Kidney epithelial cell (primary cell): ENCODE measurements around the gene ALDH3B2. TPM values are rescaled to one million over a fixed set of nuclear protein-coding genes. Genes with fewer than 3 reads are reported as not detected.
"Not testable (repeated sequence)": the region's sequence is repeated elsewhere in the genome, so short reads cannot be mapped to it uniquely, and the experiment has no call there.

Source experiments
- DNase-seq: peaks from one replicate; pipeline ENCODE4 v3.0.0-alpha.2; 2010; ENCODE audit warnings: low read depth
- H3K27me3 ChIP-seq: 2 replicates; pipeline ENCODE4 v1.6.0; 2011; ENCODE audit warnings: low read length; ENCODE audit not compliant: control insufficient read depth, insufficient read depth
- H3K36me3 ChIP-seq: 2 replicates; pipeline ENCODE4 v1.5.1; 2011; ENCODE audit warnings: low read length; ENCODE audit not compliant: control insufficient read depth, insufficient read depth
- H3K4me3 ChIP-seq: 2 replicates; pipeline ENCODE4 v1.5.1; 2011; ENCODE audit warnings: low read depth, mild to moderate bottlenecking, control low read depth, low read length
- CTCF ChIP-seq: IDR thresholded peaks from 2 replicates; pipeline ENCODE4 v1.5.1; 2011; ENCODE audit warnings: mild to moderate bottlenecking, moderate library complexity, low read length, control low read depth, inconsistent platforms; ENCODE audit not compliant: insufficient read depth, poor library complexity, severe bottlenecking
- total RNA-seq: library from RNA; depleted of rRNA; stranded (reverse); fragments of >200 nt; gene quantifications from 2 replicates; pipeline ENCODE4 v1.2.3, GENCODE V29; 2015

ALDH3B2 gene
- total RNA-seq, 1 donor from 2014 or later: 0.13 TPM

GRCh38 chr11:67687986-67688385 is 13.6 kb upstream of the ALDH3B2 start:
- DNase-seq: no peak
- Histone ChIP-seq H3K36me3 (no peaks in the 10 kb centered on the region), H3K4me3 (no peak overlapping the region), H3K27me3 (no peaks in the 10 kb centered on the region)
- TF ChIP-seq CTCF: no peak

- not testable (repeated sequence) for H3K36me3 ChIP-seq, H3K27me3 ChIP-seq, H3K4me3 ChIP-seq, DNase-seq
Observed at GRCh38 chr11:67685641-67686332, 11.4 kb upstream of the ALDH3B2 start.

- H3K27me3 ChIP-seq, H3K36me3 ChIP-seq, H3K4me3 ChIP-seq, DNase-seq: not testable (repeated sequence)
Observed at GRCh38 chr11:67682126-67683034, 8.0 kb upstream of the ALDH3B2 start.

- Histone ChIP-seq H3K36me3 (no peaks in the 10 kb centered on the region), H3K27me3 (no peaks in the 10 kb centered on the region)
Observed at GRCh38 chr11:67680696-67681470, 6.5 kb upstream of the ALDH3B2 start.

GRCh38 chr11:67675058-67675747 is 780 bp upstream of the ALDH3B2 start:
- H3K4me3 ChIP-seq: no peak overlapping the region
- no peaks in the 10 kb centered on the region for H3K27me3 ChIP-seq
- TF ChIP-seq CTCF: no peak
- no peaks in the 10 kb centered on the region for H3K36me3 ChIP-seq
- no peak for DNase-seq

More at GRCh38 chr11:67680696-67681470, 6.5 kb upstream of the ALDH3B2 start:
- H3K4me3 ChIP-seq: no peak overlapping the region
- no peak for DNase-seq
- TF ChIP-seq CTCF: no peak

GRCh38 chr11:67673902-67674301 is 521 bp downstream of the ALDH3B2 start:
- TF ChIP-seq CTCF: no peak
- H3K4me3 ChIP-seq: no peak overlapping the region
- DNase-seq: no peak
- no peaks in the 10 kb centered on the region for H3K36me3 ChIP-seq
- no peaks in the 10 kb centered on the region for H3K27me3 ChIP-seq
